IMR-90 (cell line): Measurements from ENCODE around the gene PITX2. TPM values are rescaled to one million over a fixed set of nuclear protein-coding genes. Genes with fewer than 3 reads are reported as not detected.

Experiments
- ATAC-seq: fragments of 200-7000 bp; cut with Tn5 transposase; 2 replicates; pipeline ENCODE4 v1.9.1; 2020; ENCODE audit warnings: low read depth, mild to moderate bottlenecking, moderate library complexity
- BruUV-seq: library from RNA; stranded (reverse); fragments of 400-500 nt; replicated peaks from 2 replicates; lab custom pipeline; 2021; lab: Mats Ljungman, UMichigan
- CTCF ChIA-PET: fragments of 300-600 bp; formaldehyde crosslinking; extraction: SDS; loops from one replicate; lab custom pipeline; 2021; ENCODE audit warnings: antibody characterized with exemption; lab: Yijun Ruan, JAX
- POLR2A ChIA-PET: fragments of 300-600 bp; sonication (Branson Sonifier 250); formaldehyde crosslinking; loops from one replicate; lab custom pipeline; 2022; ENCODE audit warnings: antibody characterized with exemption; ENCODE audit not compliant: unreplicated experiment; lab: Charles Lee
- DNase-seq: peaks from one replicate; pipeline ENCODE4 v3.0.0; 2013
- H2AFZ ChIP-seq: replicated peaks from 2 replicates; pipeline ENCODE3; 2013; ENCODE audit warnings: low read length, mild to moderate bottlenecking; ENCODE audit not compliant: poor library complexity
- H2AK5ac ChIP-seq: 2 replicates; pipeline ENCODE4 v1.6.1; 2013; ENCODE audit warnings: low read depth, low read length, inconsistent platforms
- H2AK9ac ChIP-seq: replicated peaks from 2 replicates; pipeline ENCODE3; 2013; ENCODE audit warnings: mild to moderate bottlenecking, low read depth, low read length, moderate library complexity; ENCODE audit not compliant: poor library complexity
- H2BK120ac ChIP-seq: 2 replicates; pipeline ENCODE4 v1.6.1; 2013; ENCODE audit warnings: low read depth, low read length, inconsistent platforms
- H2BK15ac ChIP-seq: 3 replicates; pipeline ENCODE4 v1.6.1; 2013; ENCODE audit warnings: low read depth, low read length, inconsistent platforms
- H2BK20ac ChIP-seq: 2 replicates; pipeline ENCODE4 v1.6.1; 2013; ENCODE audit warnings: low read depth, mild to moderate bottlenecking, inconsistent platforms, low read length, moderate library complexity
- H2BK5ac ChIP-seq: 2 replicates; pipeline ENCODE4 v1.6.1; 2013; ENCODE audit warnings: mild to moderate bottlenecking, low read depth, low read length, inconsistent platforms; ENCODE audit not compliant: poor library complexity, severe bottlenecking
- H3K14ac ChIP-seq: replicated peaks from 2 replicates; pipeline ENCODE4 v1.6.1; 2013; ENCODE audit warnings: low read depth, low read length, inconsistent platforms
- H3K18ac ChIP-seq: 2 replicates; pipeline ENCODE4 v1.6.1; 2013; ENCODE audit warnings: low read depth, low read length, control low read depth
- H3K23ac ChIP-seq: 2 replicates; pipeline ENCODE4 v1.6.1; 2013; ENCODE audit warnings: low read depth, low read length, inconsistent platforms
- H3K27ac ChIP-seq: 2 replicates; pipeline ENCODE4 v1.5.1; 2013; ENCODE audit warnings: mild to moderate bottlenecking, control low read depth, low read length; ENCODE audit not compliant: insufficient read depth
- H3K27me3 ChIP-seq: 2 replicates; pipeline ENCODE4 v1.6.1; 2013; ENCODE audit warnings: low read length; ENCODE audit not compliant: control insufficient read depth, insufficient read depth
- H3K36me3 ChIP-seq: 2 replicates; pipeline ENCODE4 v1.6.1; 2013; ENCODE audit warnings: low read length, mixed read lengths; ENCODE audit not compliant: control insufficient read depth, insufficient read depth
- H3K4ac ChIP-seq: 2 replicates; pipeline ENCODE4 v1.6.1; 2013; ENCODE audit warnings: low read depth, low read length, inconsistent platforms
- H3K4me1 ChIP-seq: 2 replicates; pipeline ENCODE4 v1.6.1; 2013; ENCODE audit warnings: low read length, mixed read lengths; ENCODE audit not compliant: control insufficient read depth, insufficient read depth
- H3K4me2 ChIP-seq: 2 replicates; pipeline ENCODE4 v1.6.1; 2013; ENCODE audit warnings: low read depth, mild to moderate bottlenecking, control low read depth, low read length, moderate library complexity
- H3K4me3 ChIP-seq: 2 replicates; pipeline ENCODE4 v1.5.1; 2013; ENCODE audit warnings: low read depth, mild to moderate bottlenecking, control low read depth, low read length, moderate library complexity; ENCODE audit not compliant: insufficient read depth
- H3K56ac ChIP-seq: 2 replicates; pipeline ENCODE4 v1.6.1; 2013; ENCODE audit warnings: low read length, inconsistent platforms; ENCODE audit not compliant: insufficient read depth; ENCODE audit errors: extremely low read depth
- H3K79me1 ChIP-seq, 2 experiments: 2 replicates each; pipeline ENCODE4 v1.6.1; 2013; ENCODE audit warnings: low read length in 2 of 2, inconsistent platforms in 1 of 2, low read depth in 1 of 2
- H3K9ac ChIP-seq: 2 replicates; pipeline ENCODE4 v1.6.1; 2013; ENCODE audit warnings: low read depth, low read length, control low read depth
- H3K9me1 ChIP-seq: 2 replicates; pipeline ENCODE4 v1.6.1; 2013; ENCODE audit warnings: low read length, inconsistent platforms; ENCODE audit not compliant: insufficient read depth
- H3K9me3 ChIP-seq: 2 replicates; pipeline ENCODE4 v1.6.1; 2013; ENCODE audit warnings: low read length; ENCODE audit not compliant: control insufficient read depth, insufficient read depth
- H4K20me1 ChIP-seq: 2 replicates; pipeline ENCODE4 v1.6.1; 2013; ENCODE audit warnings: low read length, inconsistent platforms; ENCODE audit not compliant: insufficient read depth
- H4K5ac ChIP-seq: 2 replicates; pipeline ENCODE4 v1.6.1; 2013; ENCODE audit warnings: mild to moderate bottlenecking, low read depth, low read length, control low read depth
- H4K8ac ChIP-seq, 2 experiments: 2 replicates each; pipeline ENCODE4 v1.6.1; 2013; ENCODE audit warnings: low read depth in 2 of 2, low read length in 2 of 2, control low read depth in 1 of 2, inconsistent platforms in 1 of 2
- H4K91ac ChIP-seq: 2 replicates; pipeline ENCODE4 v1.6.1; 2013; ENCODE audit warnings: low read depth, low read length, inconsistent platforms; ENCODE audit not compliant: insufficient read depth
- MAFK ChIP-seq: IDR thresholded peaks from 2 replicates; pipeline ENCODE4 v1.6.1; 2012; ENCODE audit warnings: low read depth, low read length, improper control_type of control experiment
- POLR2A ChIP-seq: IDR thresholded peaks from 2 replicates; pipeline ENCODE4 v1.6.1; 2012; ENCODE audit warnings: mild to moderate bottlenecking, low read depth, low read length
- RCOR1 ChIP-seq: IDR thresholded peaks from 2 replicates; pipeline ENCODE4 v1.6.1; 2012; ENCODE audit warnings: mild to moderate bottlenecking, low read length, improper control_type of control experiment; ENCODE audit not compliant: insufficient replicate concordance
- USF2 ChIP-seq: fragments of 150-350 bp; IDR thresholded peaks from 2 replicates; pipeline ENCODE4 v1.6.1; 2017; ENCODE audit warnings: mild to moderate bottlenecking, antibody characterized with exemption, low read length, low read depth
- WGBS, 2 experiments: methylation state at CpG; one replicate each; pipeline versions ENCODE4 v1.1.5 to v1.1.7; 2013; ENCODE audit warnings: missing lambda C conversion rate in 2 of 2; ENCODE audit not compliant: insufficient read length in 1 of 2; ENCODE audit errors: extremely low coverage in 2 of 2; 5-methylcytosine and 5-hydroxymethylcytosine counted together
- dilution Hi-C: fragments of 300-500 bp; cut with HindIII; formaldehyde crosslinking; loops from one replicate; pipeline ENCODE4 v1.14.3; 2018; ENCODE audit warnings: low sequenced_read_pairs; ENCODE audit not compliant: unreplicated experiment
- in situ Hi-C: fragments of 300-500 bp; cut with MboI; formaldehyde crosslinking; loops from 3 replicates; pipeline ENCODE4 v1.14.3; 2019; ENCODE audit warnings: low sequenced_read_pairs, inconsistent platforms, mixed read lengths
- intact Hi-C: fragments of 100-400 bp; cut with micrococcal nuclease; formaldehyde crosslinking; loops from 2 replicates; pipeline ENCODE4 v1.10.0; 2022
- polyA plus RNA-seq, 3 experiments: library from polyadenylated mRNA; depleted of rRNA; stranded (reverse); fragments of >200 nt; gene quantifications; 2 replicates each; pipeline ENCODE4 v1.2.3, GENCODE V29; 2012; ENCODE audit warnings: low replicate concordance in 1 of 3
- total RNA-seq: library from RNA; depleted of rRNA; stranded (reverse); fragments of >200 nt; gene quantifications from 2 replicates; pipeline ENCODE4 v1.2.3, GENCODE V29; 2012

Gene PITX2
- total and polyA plus RNA-seq, 2 of the 4 experiments (the other 2 are of a cell fraction): 3.0 to 6.3 TPM

DNA sequence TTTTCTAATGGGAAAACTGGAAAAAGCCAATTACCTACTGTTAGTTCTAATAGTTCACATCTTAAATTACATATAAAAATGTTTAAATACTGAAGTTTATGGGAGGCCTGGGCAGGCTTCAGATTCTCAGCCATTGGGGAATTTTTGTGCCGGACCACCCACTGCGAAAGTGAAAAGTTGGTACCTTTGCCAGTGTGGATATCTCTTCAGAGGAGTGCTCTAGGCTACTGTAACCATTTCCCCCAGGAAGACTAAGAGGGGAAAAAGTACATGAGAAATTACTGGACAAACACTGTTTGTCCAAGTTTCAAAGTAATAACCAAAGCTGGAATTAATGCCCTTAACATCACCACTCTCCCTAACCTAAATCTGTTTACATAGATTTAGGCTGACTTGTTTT lies 20.8 kb downstream of the PITX2 start:
- no peak overlapping the region for H3K23ac ChIP-seq
- no peaks in the 10 kb centered on the region for H4K20me1 ChIP-seq
- no peak overlapping the region for H4K91ac ChIP-seq
- H2BK5ac ChIP-seq: no peak overlapping the region
- no peaks in the 10 kb centered on the region for H3K36me3 ChIP-seq
- H3K4me3 ChIP-seq: no peak overlapping the region
- in situ Hi-C loops: no loop called here
- H3K4ac ChIP-seq: no peak overlapping the region
- no peaks in the 10 kb centered on the region for H3K4me1 ChIP-seq
- H2BK20ac ChIP-seq: no peak overlapping the region
- H4K8ac ChIP-seq: no peak overlapping the region
- no peak for DNase-seq
- no peaks in the 10 kb centered on the region for H3K9me3 ChIP-seq
- no peak overlapping the region for H2AK9ac ChIP-seq
- H2AFZ ChIP-seq: no peak overlapping the region
- H4K5ac ChIP-seq: no peak overlapping the region
- no peaks in the 10 kb centered on the region for H3K79me1 ChIP-seq
- ATAC-seq: no peak
- H2BK15ac ChIP-seq: no peak overlapping the region
- H3K18ac ChIP-seq: no peak overlapping the region
- no peak overlapping the region for H2AK5ac ChIP-seq
- H3K9ac ChIP-seq: no peak overlapping the region
- BruUV-seq: no TSS peak
- POLR2A ChIA-PET: no interaction called here
- no peak overlapping the region for H3K27ac ChIP-seq
- no peak overlapping the region for H3K56ac ChIP-seq
- H3K9me1 ChIP-seq: no peaks in the 10 kb centered on the region
- no peak overlapping the region for H3K4me2 ChIP-seq
- no peak overlapping the region for H2BK120ac ChIP-seq
- no peaks in the 10 kb centered on the region for H3K27me3 ChIP-seq
- CTCF ChIA-PET: no interaction called here
- dilution Hi-C loops: no loop called here
- intact Hi-C loops: no loop called here
- no peak overlapping the region for H3K14ac ChIP-seq
- WGBS, 2 experiments: no CpG with 5 or more reads among the region's 2 CpGs
- TF ChIP-seq RCOR1 (no peak), MAFK (no peak), USF2 (no peak), POLR2A (no peak)
